K562 (cell line): ENCODE data around the gene KLRF1. TPM values are rescaled to one million over a fixed set of nuclear protein-coding genes. Genes with fewer than 3 reads are reported as not detected.

ENCODE experiments used
- ATAC-seq: fragments of 200-7000 bp; cut with Tn5 transposase; 3 replicates; pipeline ENCODE4 v1.9.1; 2020; ENCODE audit warnings: moderate library complexity
- BruUV-seq: library from RNA; stranded (reverse); fragments of 400-500 nt; replicated peaks from 2 replicates; lab custom pipeline; 2021; lab: Mats Ljungman, UMichigan
- CTCF ChIA-PET: fragments of 300-600 bp; formaldehyde crosslinking; extraction: SDS; loops from one replicate; lab custom pipeline; 2021; ENCODE audit warnings: low intra/inter-chr PET ratio; lab: Yijun Ruan, JAX
- POLR2A ChIA-PET: fragments of 300-600, 350-650 bp; sonication (Branson Sonifier 250); formaldehyde crosslinking; extraction: SDS; loops from one replicate; lab custom pipeline; 2021; ENCODE audit warnings: antibody characterized with exemption, inconsistent platforms; lab: Yijun Ruan, JAX
- DNase-seq, 4 experiments: peaks; one replicate each; pipeline versions ENCODE4 v3.0.0 to v3.0.0-alpha.2; 2011 to 2018; ENCODE audit warnings: low spot score in 3 of 4, mixed read lengths in 3 of 4; ENCODE audit errors: extremely low read depth in 1 of 4
- FAIRE-seq: peaks from 2 replicates; lab custom pipeline; 2011; peaks lifted over from hg19 to GRCh38; lab: Jason Lieb, UNC
- H2AFZ ChIP-seq: 2 replicates; pipeline ENCODE4 v1.6.0; 2011; ENCODE audit warnings: low read depth, low read length, control low read depth, inconsistent platforms
- H3K27ac ChIP-seq: fragments of 200-600 bp; 3 replicates; pipeline ENCODE4 v1.8.0; 2011; ENCODE audit warnings: low read depth, mild to moderate bottlenecking, control low read depth, inconsistent platforms, low read length, moderate library complexity, mixed read lengths; ENCODE audit errors: extremely low read depth
- H3K27me3 ChIP-seq, 2 experiments: fragments of 300-600 bp in 1 of 2; 2 replicates in 1 of 2; 3 replicates in 1 of 2; pipeline versions ENCODE4 v1.6.0 to v1.8.0; 2011; ENCODE audit warnings: inconsistent platforms in 2 of 2, low read length in 2 of 2, mild to moderate bottlenecking in 1 of 2, mixed read lengths in 1 of 2, moderate library complexity in 1 of 2; ENCODE audit not compliant: control insufficient read depth in 2 of 2, insufficient read depth in 2 of 2
- H3K36me3 ChIP-seq: fragments of 300-600 bp; 3 replicates; pipeline ENCODE4 v1.8.0; 2011; ENCODE audit warnings: mild to moderate bottlenecking, low read length, inconsistent platforms; ENCODE audit not compliant: control insufficient read depth, insufficient read depth
- H3K4me1 ChIP-seq, 2 experiments: fragments of 200-600 bp in 1 of 2; replicated peaks in 1 of 2; 2 replicates in 1 of 2; 3 replicates in 1 of 2; pipeline versions ENCODE4 v1.5.1 to v1.8.0; 2011; ENCODE audit warnings: inconsistent platforms in 2 of 2, low read length in 2 of 2, mild to moderate bottlenecking in 1 of 2, mixed read lengths in 1 of 2, moderate library complexity in 1 of 2; ENCODE audit not compliant: control insufficient read depth in 2 of 2, insufficient read depth in 2 of 2
- H3K4me2 ChIP-seq: 2 replicates; pipeline ENCODE4 v1.6.1; 2011; ENCODE audit warnings: low read length, control low read depth, inconsistent platforms, mixed read lengths; ENCODE audit not compliant: insufficient read depth
- H3K4me3 ChIP-seq: fragments of 200-600 bp; sonication (generic), shearing (Covaris generic); 2 replicates; pipeline ENCODE4 v1.5.1; 2016; ENCODE audit warnings: control low read depth, inconsistent platforms
- H3K79me2 ChIP-seq: fragments of 200-600 bp; 3 replicates; pipeline ENCODE4 v1.8.0; 2011; ENCODE audit warnings: low read length, inconsistent platforms; ENCODE audit not compliant: control insufficient read depth, insufficient read depth
- H3K9ac ChIP-seq, 2 experiments: 2 replicates each; pipeline versions ENCODE4 v1.6.0 to v1.6.1; 2011; ENCODE audit warnings: low read depth in 2 of 2, low read length in 2 of 2, control low read depth in 1 of 2, inconsistent platforms in 1 of 2, mild to moderate bottlenecking in 1 of 2, mixed read lengths in 1 of 2; ENCODE audit not compliant: insufficient read depth in 1 of 2
- H3K9me1 ChIP-seq: one replicate; pipeline ENCODE4 v1.6.0; 2011; ENCODE audit warnings: inconsistent platforms, mild to moderate bottlenecking, low read length, moderate library complexity; ENCODE audit not compliant: control insufficient read depth, insufficient read depth
- H3K9me3 ChIP-seq: replicated peaks from 2 replicates; pipeline ENCODE4 v1.5.1; 2011; ENCODE audit warnings: low read depth, low read length, inconsistent platforms; ENCODE audit not compliant: control insufficient read depth, insufficient read depth
- H4K20me1 ChIP-seq: replicated peaks from 2 replicates; pipeline ENCODE4 v1.6.1; 2011; ENCODE audit warnings: low read length, inconsistent platforms, mixed read lengths; ENCODE audit not compliant: control insufficient read depth, insufficient read depth
- BRF1 ChIP-seq: IDR thresholded peaks from 3 replicates; pipeline ENCODE4 v1.6.1; 2011; ENCODE audit warnings: borderline replicate concordance, mild to moderate bottlenecking; ENCODE audit not compliant: insufficient read length; ENCODE audit errors: extremely low read depth
- FOXP1 ChIP-seq: sonication (generic); formaldehyde crosslinking; IDR thresholded peaks from 2 replicates; pipeline ENCODE4 v1.8.0; 2022; ENCODE audit warnings: mild to moderate bottlenecking, missing genetic modification reagents
- KDM2B ChIP-seq: fragments of 250-450 bp; sonication (Bioruptor Pico); IDR thresholded peaks from 2 replicates; pipeline ENCODE4 v1.8.0; 2021; ENCODE audit warnings: mild to moderate bottlenecking, moderate library complexity
- NKRF ChIP-seq: fragments of 450-650 bp; IDR thresholded peaks from 2 replicates; pipeline ENCODE4 v1.6.1; 2016; ENCODE audit warnings: borderline replicate concordance
- NR1H2 ChIP-seq: sonication (generic); formaldehyde crosslinking; IDR thresholded peaks from 2 replicates; pipeline ENCODE4 v1.4.0; 2020; ENCODE audit warnings: mild to moderate bottlenecking, missing genetic modification reagents
- POLR2B ChIP-seq: fragments of 450-650 bp; IDR thresholded peaks from 2 replicates; pipeline ENCODE4 v1.6.1; 2018; ENCODE audit warnings: low read depth; ENCODE audit not compliant: partially characterized antibody
- POLR3G ChIP-seq: IDR thresholded peaks from 2 replicates; pipeline ENCODE4 v1.6.1; 2011; ENCODE audit not compliant: insufficient read length, insufficient replicate concordance; ENCODE audit errors: extremely low read depth
- RB1 ChIP-seq: fragments of 450-650 bp; IDR thresholded peaks from 2 replicates; pipeline ENCODE4 v1.6.1; 2017; ENCODE audit warnings: low read depth, mild to moderate bottlenecking
- SETDB1 ChIP-seq: IDR thresholded peaks from one replicate; pipeline ENCODE4 v1.6.1; 2012; ENCODE audit warnings: low read length, control low read depth, inconsistent platforms
- SPI1 ChIP-seq: IDR thresholded peaks from 2 replicates; pipeline ENCODE4 v1.6.1; 2011; ENCODE audit warnings: low read depth, low read length, control low read depth, borderline replicate concordance
- XRCC3 ChIP-seq: fragments of 450-650 bp; IDR thresholded peaks from 2 replicates; pipeline ENCODE4 v1.6.1; 2017; ENCODE audit warnings: mild to moderate bottlenecking, moderate library complexity
- ZNF124 ChIP-seq: sonication (generic); formaldehyde crosslinking; IDR thresholded peaks from 2 replicates; pipeline ENCODE4 v1.8.1; 2022; ENCODE audit warnings: missing genetic modification reagents
- ZNF212 ChIP-seq: fragments of 450-650 bp; formaldehyde crosslinking; IDR thresholded peaks from 2 replicates; pipeline ENCODE4 v1.4.0; 2020; ENCODE audit warnings: mild to moderate bottlenecking
- ZNF436 ChIP-seq: fragments of 250-450, 450-650 bp; sonication (Bioruptor Pico); formaldehyde crosslinking; IDR thresholded peaks from 2 replicates; pipeline ENCODE4 v1.7.0; 2020; ENCODE audit warnings: mild to moderate bottlenecking
- WGBS: fragments of 100-300 bp; shearing (Covaris generic); methylation state at CpG from one replicate; pipeline ENCODE4 v1.1.6; 2016; ENCODE audit warnings: low coverage, mixed read lengths; ENCODE audit not compliant: insufficient coverage; ENCODE audit errors: missing lambda C conversion rate; 5-methylcytosine and 5-hydroxymethylcytosine counted together
- in situ Hi-C: fragments of 300-500 bp; cut with MboI; formaldehyde crosslinking; loops from 4 replicates; pipeline ENCODE4 v1.15.0; 2018; ENCODE audit warnings: inconsistent platforms, mixed read lengths
- intact Hi-C: fragments of 100-400 bp; cut with micrococcal nuclease; formaldehyde crosslinking; loops from 2 replicates; pipeline ENCODE4 v1.14.2; 2022
- polyA plus RNA-seq, 8 experiments: library from polyadenylated mRNA; depleted of rRNA in 4 of 8; stranded (reverse) in 5 of 8; unstranded in 3 of 8; fragments of >200 nt; fragmentation: Nextera tagmentation in 2 of 8; fragmentation: Illumina TruSeq in 1 of 8; extraction: Ambion mirVana in 2 of 8; extraction: Trizol in 1 of 8; gene quantifications; 2 replicates each; pipeline versions ENCODE4 v1.2.1 to v1.2.3, GENCODE V29; 2011 to 2014; ENCODE audit warnings: inconsistent platforms in 1 of 8, missing spikeins in 1 of 8
- total RNA-seq, 7 experiments: library from RNA; depleted of rRNA in 6 of 7; stranded (reverse); fragments of >200 nt in 6 of 7; fragmentation: Illumina TruSeq in 2 of 7; extraction: Trizol in 2 of 7; gene quantifications; 2 replicates each; pipeline versions ENCODE4 v1.2.1 to v1.2.3, GENCODE V29; 2011 to 2021; ENCODE audit warnings: low replicate concordance in 1 of 7
- TF ChIP-seq, protein P1 (sequence below): IDR thresholded peaks from 2 replicates; pipeline ENCODE4 v1.6.1; 2016; ENCODE audit warnings: missing genetic modification characterization, missing compliant biosample characterization

Gene KLRF1
- total and polyA plus RNA-seq, 9 of the 15 experiments (the other 6 are each of a cell fraction or from before 2014, with no cell fraction given) = 0.48 to 1.8 (median 1.1) TPM

- no peaks in the 10 kb centered on the region for H3K4me1 ChIP-seq
- ChIA-PET POLR2A (interaction anchor here (0.6 kb wide), 1 partner anchor 35 kb away, joined by 3 read pairs; no protein-coding TSS in a partner anchor), CTCF (no interaction called here)
- H3K27me3 ChIP-seq = no peaks in the 10 kb centered on the region
- intact Hi-C loops (no loop called here), in situ Hi-C loops (loop anchor here (25.0 kb wide), 1 partner anchor 331 kb away; the partner anchor contains the start of gene CLEC7A)
- BruUV-seq = no TSS peak
- no peaks in the 10 kb centered on the region for H3K9me3 ChIP-seq
- ATAC-seq (no peak), DNase-seq (no peak), FAIRE-seq (no peak)
- H3K9ac ChIP-seq = no peak overlapping the region
- no peaks in the 10 kb centered on the region for H4K20me1 ChIP-seq
- H3K27ac ChIP-seq = no peak overlapping the region
- H3K9me1 ChIP-seq = no peaks in the 10 kb centered on the region
- H3K79me2 ChIP-seq = no peaks in the 10 kb centered on the region
- no peak overlapping the region for H3K4me2 ChIP-seq
- TF ChIP-seq FOXP1 (CRISPR knock-in tag) (no peak), POLR2B (no peak), SPI1 (no peak), POLR3G (no peak)
- WGBS = 51% methylated on average over 2 of the region's 2 CpGs
- no peak overlapping the region for H2AFZ ChIP-seq
- no peak overlapping the region for H3K4me3 ChIP-seq
- no peaks in the 10 kb centered on the region for H3K36me3 ChIP-seq
These were observed 21.4 kb upstream of the KLRF1 start for GRCh38 chr12:9805883-9806282.

- ChIA-PET CTCF (no interaction called here), POLR2A (no interaction called here)
- no peaks in the 10 kb centered on the region for H3K4me1 ChIP-seq
- no peaks in the 10 kb centered on the region for H3K79me2 ChIP-seq
- WGBS = 62% methylated on average over 4 of the region's 4 CpGs
- ATAC-seq (no peak), DNase-seq (no peak), FAIRE-seq (no peak)
- no TSS peak for BruUV-seq
- no peaks in the 10 kb centered on the region for H3K36me3 ChIP-seq
- H3K9me3 ChIP-seq = no peaks in the 10 kb centered on the region
- in situ Hi-C loops (loop anchor here (25.0 kb wide), 1 partner anchor 331 kb away; the partner anchor contains the start of gene CLEC7A), intact Hi-C loops (no loop called here)
- no peak overlapping the region for H2AFZ ChIP-seq
- H4K20me1 ChIP-seq = no peaks in the 10 kb centered on the region
- H3K27ac ChIP-seq = no peak overlapping the region
- H3K9me1 ChIP-seq = no peaks in the 10 kb centered on the region
- no peaks in the 10 kb centered on the region for H3K27me3 ChIP-seq
- no peak overlapping the region for H3K4me2 ChIP-seq
- H3K4me3 ChIP-seq = no peak overlapping the region
- H3K9ac ChIP-seq = no peak overlapping the region
- TF ChIP-seq NR1H2 (CRISPR knock-in tag) (no peak), ZNF436 (CRISPR knock-in tag) (no peak), ZNF212 (CRISPR knock-in tag) (no peak), KDM2B (CRISPR knock-in tag) (no peak), ZNF124 (CRISPR knock-in tag) (no peak), RB1 (no peak), BRF1 (no peak), SETDB1 (no peak), NKRF (no peak), XRCC3 (no peak)
- TF ChIP-seq, protein P1, sequence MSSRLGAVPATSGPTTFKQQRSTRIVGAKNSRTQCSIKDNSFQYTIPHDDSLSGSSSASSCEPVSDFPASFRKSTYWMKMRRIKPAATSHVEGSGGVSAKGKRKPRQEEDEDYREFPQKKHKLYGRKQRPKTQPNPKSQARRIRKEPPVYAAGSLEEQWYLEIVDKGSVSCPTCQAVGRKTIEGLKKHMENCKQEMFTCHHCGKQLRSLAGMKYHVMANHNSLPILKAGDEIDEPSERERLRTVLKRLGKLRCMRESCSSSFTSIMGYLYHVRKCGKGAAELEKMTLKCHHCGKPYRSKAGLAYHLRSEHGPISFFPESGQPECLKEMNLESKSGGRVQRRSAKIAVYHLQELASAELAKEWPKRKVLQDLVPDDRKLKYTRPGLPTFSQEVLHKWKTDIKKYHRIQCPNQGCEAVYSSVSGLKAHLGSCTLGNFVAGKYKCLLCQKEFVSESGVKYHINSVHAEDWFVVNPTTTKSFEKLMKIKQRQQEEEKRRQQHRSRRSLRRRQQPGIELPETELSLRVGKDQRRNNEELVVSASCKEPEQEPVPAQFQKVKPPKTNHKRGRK = no peak
These were observed 20.6 kb upstream of the KLRF1 start for GRCh38 chr12:9806714-9807113.
